AG04449 (cell line): Measurements from ENCODE around the gene STK32A.

Experiments
- CTCF ChIA-PET: fragments of 350-600 bp; formaldehyde crosslinking; extraction: SDS; loops from one replicate; lab custom pipeline; 2021; ENCODE audit warnings: antibody characterized with exemption; lab: Yijun Ruan, JAX
- POLR2A ChIA-PET: fragments of 400-600, 350-600 bp; formaldehyde crosslinking; extraction: SDS; loops from one replicate; lab custom pipeline; 2020; ENCODE audit warnings: antibody characterized with exemption, inconsistent platforms; lab: Yijun Ruan, JAX
- DNase-seq: peaks from one replicate; pipeline ENCODE4 v3.0.0-alpha.2; 2010; ENCODE audit warnings: low read depth, low spot score
- H3K4me3 ChIP-seq: 2 replicates; pipeline ENCODE4 v1.5.1; 2011; ENCODE audit warnings: low read depth, mild to moderate bottlenecking, control low read depth, low read length
- CTCF ChIP-seq: IDR thresholded peaks from one replicate; pipeline ENCODE4 v1.5.1; 2011; ENCODE audit warnings: mild to moderate bottlenecking, moderate library complexity, low read length, control low read depth, inconsistent platforms; ENCODE audit not compliant: insufficient read depth; ENCODE audit errors: missing control alignments

Gene STK32A

GRCh38 chr5:147276497-147276896 lies 41.7 kb downstream of the STK32A start:
- no peak overlapping the region for H3K4me3 ChIP-seq
- ChIA-PET POLR2A (no interaction called here), CTCF (no interaction called here)
- TF ChIP-seq CTCF = no peak
- DNase-seq = no peak

DNA sequence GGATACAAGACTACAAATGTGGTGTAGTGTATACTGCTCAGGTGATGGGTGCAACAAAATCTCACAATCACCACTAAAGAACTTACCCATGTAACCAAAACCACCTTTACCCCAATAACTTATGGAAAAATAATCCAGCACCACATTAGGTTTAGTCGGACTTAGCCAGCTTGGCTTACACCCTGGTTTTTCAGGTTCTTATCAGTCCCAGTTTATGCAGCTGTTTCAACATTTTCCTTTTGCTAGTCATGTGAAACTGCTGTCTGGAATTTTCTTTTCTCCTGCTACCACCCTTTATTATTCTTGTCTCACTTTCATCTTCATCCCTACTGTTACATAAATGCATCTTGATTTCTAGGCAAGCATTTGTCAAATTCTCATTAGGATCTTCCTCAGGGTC lies 51.5 kb downstream of the STK32A start:
- no peak for TF ChIP-seq CTCF
- ChIA-PET CTCF (no interaction called here), POLR2A (no interaction called here)
- no peak overlapping the region for H3K4me3 ChIP-seq
- no peak for DNase-seq

- TF ChIP-seq CTCF = no peak
- no peak for DNase-seq
- POLR2A ChIA-PET = no interaction called here
- no peak overlapping the region for H3K4me3 ChIP-seq
- CTCF ChIA-PET = no interaction called here
Observed at GRCh38 chr5:147287110-147287509, 52.3 kb downstream of the STK32A start.

DNA sequence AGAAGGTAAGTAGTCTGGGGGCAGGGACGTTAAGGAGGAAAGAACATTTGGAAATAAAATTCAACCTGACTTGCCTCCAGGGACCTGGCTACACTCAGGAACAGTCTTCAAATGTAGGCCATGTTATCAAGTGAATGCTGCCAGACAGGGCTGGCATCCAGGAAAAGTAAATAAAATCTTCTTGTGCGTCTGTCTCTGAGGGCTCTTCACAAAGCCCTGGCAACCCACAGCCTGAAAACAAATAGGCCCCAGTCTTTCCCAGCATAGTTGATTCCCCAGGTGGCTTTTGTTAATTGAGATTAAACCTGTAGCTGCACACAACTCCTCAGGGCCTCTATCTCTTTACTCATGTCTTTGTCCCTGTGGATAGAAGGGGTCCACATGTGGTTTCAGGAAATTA lies 55.4 kb downstream of the STK32A start:
- ChIA-PET CTCF (no interaction called here), POLR2A (no interaction called here)
- no peak overlapping the region for H3K4me3 ChIP-seq
- no peak for TF ChIP-seq CTCF
- no peak for DNase-seq

GRCh38 chr5:147303251-147303650 lies 68.4 kb downstream of the STK32A start:
- TF ChIP-seq CTCF = no peak
- H3K4me3 ChIP-seq = no peak overlapping the region
- POLR2A ChIA-PET = no interaction called here
- CTCF ChIA-PET = interaction anchor here (0.9 kb wide), 1 partner anchor 88 kb away, joined by 3 read pairs; no protein-coding TSS in a partner anchor
- DNase-seq = no peak

DNA sequence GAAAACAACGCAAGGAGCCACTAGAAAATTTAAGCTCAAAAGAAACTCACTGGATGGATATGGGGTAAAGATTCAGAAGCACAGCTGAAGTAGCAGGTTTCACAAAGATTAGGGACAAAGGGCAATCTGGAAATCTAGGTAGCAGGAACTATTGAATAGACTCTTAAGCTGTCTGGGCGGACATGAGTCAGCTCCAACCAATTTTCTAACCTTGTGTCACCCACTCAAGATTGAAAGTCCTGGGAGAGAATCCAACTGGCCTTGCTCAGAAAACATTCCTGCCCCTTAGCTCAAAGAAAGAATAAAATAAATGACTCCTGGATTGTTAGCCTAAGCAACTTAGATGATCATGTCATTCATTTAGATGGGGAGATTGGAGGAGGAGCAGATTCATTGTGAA lies 69.2 kb downstream of the STK32A start:
- DNase-seq = peak; percentile 26
- POLR2A ChIA-PET = interaction anchor here (0.8 kb wide), 1 partner anchor 101 kb away, joined by 4 read pairs; no protein-coding TSS in a partner anchor
- TF ChIP-seq CTCF = no peak
- CTCF ChIA-PET = interaction anchor here (0.9 to 1.6 kb wide), 2 partner anchors 80 to 87 kb away, joined by 3 to 6 read pairs; no protein-coding TSS in a partner anchor
- no peak overlapping the region for H3K4me3 ChIP-seq
